Fibroblast of skin of right quadriceps (primary cell): Measurements from ENCODE around the gene BTBD2.
"Not testable (repeated sequence)": the region's sequence is repeated elsewhere in the genome, so short reads cannot be mapped to it uniquely, and the experiment has no call there.

Experiments used
- DNase-seq: peaks from one replicate; pipeline ENCODE4 v3.0.0-alpha.2; 2013

Gene BTBD2

DNA sequence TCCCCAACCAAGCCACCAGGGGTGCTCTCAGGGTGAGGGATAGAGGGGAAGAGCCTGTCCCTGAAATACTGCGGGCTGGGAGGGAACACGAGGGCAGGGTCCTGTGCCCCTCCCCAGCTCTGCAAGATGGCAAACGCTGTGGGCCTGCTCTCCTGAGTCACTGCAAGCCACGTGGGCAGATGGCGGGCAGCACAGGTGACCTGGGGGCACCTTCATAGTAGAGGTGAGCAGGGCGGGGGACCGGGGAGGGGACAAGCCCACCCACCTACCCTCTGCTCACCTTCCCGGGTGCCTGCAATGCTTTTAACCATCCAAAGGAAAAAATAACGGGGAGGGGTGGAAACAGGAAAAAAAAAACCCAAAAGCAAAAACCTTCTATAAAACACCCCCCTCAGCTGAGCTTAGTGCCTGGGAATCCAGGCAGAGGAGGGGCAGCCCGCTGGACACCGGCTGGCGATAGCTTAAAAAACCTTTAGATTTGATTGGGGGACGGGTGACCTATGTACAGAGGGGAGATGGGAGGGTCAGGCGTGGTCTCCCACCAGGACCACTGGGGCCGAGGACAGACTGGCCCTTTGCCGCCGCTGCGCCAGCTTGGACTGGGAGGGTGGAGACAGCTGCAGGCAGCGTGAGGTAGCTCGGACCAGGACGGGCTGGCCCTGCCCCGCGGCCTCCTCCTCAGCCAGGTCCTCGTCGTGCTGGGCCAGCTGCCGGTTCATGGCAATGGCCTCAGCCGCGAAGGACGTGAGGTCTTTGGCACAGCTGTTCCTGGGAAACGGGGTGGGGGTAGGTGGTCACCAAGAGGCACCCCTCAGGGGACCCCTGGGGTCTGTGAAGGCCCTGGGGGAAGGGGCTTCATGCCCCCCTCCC, 23.8 kb upstream of the BTBD2 start:
- no peak for DNase-seq

DNA sequence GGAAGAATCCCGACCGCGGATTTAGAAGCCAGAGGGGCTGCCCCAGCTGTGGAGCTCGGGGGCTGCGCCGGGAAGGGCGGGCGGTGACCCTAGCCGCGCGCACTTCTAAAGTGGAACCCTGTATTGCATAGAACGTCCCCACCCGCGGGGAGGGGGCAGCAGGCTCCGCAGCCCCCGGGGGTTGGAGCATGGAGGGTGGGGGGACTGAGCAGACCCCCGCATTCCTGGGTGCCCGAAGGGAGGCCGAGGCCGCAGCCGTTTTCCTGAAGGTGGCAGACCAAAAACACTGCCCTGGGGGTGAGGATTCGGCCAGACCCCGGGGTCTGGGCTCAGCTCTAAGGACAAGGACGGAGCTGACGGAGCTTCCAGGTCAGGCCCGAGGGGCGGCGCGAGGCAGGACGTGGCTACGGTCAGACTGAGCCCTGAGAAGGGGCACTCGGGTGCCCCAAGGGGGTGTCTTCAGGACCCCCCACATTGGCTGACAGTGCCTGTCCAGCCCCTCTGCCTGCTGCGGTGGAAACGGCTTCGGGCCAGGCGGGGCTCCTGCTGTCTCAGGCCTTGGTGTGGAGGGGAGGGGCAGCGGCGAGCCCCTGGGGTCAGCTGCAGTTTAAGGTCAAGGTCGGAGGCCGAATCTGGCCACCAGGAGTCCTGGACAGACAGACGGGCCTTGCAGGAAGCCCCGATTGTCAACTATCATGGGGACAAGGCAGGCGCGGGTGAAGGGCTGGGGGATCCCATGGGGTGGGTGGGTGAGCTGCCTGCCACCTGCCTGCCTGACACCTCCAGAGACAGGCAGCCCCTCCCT, 23.0 kb upstream of the BTBD2 start:
- no peak for DNase-seq

DNA sequence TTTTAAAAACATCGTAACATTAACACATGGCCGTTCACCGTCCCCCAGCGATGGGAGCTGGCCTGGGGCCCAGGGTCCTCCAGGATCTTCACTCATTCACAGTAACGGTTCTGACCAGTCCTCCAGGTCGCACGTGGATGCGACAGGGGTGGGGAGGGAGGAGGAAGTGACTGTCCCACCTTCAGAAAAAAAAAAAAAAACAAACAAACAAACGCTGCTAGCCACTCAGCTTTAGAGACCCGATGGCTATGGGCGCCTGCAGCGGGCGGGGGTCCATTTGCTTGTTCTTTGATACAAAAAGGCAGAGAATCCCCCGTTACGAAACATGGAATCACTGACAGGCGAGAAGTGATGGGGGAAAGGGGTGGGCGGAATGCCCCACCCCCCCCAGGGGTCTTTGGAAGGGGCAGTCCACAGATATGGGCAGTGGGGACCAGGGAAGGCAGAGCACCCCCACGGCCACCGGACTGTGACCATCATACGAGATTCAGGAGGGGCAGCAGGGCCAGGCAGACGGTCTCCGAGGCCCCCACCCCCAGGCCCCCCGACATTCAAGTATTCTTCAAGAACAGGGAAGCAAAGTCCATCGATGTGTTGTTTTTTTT, 22.2 kb upstream of the BTBD2 start:
- DNase-seq: no peak

DNA sequence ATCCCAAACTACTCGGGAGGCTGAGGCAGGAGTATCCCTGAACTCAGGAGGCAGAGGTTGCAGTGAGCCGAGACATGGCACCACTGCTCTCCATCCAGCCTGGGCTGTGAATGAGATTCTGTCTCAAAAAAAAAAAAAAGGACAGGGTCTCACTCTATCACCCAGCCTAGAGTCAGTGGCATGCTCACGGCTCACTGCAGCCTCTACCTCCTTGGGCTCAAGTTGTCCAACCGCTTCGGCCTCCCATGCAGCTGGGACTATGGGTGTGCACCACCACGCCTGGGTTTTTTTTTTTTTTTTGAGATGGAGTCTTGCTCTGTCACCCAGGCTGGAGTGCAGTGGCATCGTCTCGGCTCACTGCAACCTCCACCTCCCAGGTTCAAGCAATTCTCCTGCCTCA, 20.9 kb upstream of the BTBD2 start:
- DNase-seq: no peak

DNA sequence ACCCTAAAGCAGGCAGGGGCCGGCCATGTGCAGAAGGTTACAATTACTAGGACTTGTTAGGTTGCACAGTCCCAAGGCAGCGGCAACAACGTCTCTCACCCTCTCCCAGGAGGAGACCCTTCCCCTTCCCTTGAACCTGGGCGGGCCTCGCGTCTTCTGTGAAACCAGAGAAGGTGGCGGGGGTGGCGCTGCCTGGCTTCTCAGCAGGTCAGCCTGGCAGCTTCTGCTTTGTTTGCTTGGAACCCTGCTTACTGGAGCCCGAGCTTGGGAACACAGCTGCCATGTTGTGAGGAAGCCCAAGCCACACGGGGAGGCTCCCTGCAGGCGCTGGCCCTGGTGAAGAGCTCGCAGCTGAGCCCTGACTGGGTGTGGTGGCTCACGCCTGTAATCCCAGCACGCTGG, 20.1 kb upstream of the BTBD2 start:
- DNase-seq: no peak

DNA sequence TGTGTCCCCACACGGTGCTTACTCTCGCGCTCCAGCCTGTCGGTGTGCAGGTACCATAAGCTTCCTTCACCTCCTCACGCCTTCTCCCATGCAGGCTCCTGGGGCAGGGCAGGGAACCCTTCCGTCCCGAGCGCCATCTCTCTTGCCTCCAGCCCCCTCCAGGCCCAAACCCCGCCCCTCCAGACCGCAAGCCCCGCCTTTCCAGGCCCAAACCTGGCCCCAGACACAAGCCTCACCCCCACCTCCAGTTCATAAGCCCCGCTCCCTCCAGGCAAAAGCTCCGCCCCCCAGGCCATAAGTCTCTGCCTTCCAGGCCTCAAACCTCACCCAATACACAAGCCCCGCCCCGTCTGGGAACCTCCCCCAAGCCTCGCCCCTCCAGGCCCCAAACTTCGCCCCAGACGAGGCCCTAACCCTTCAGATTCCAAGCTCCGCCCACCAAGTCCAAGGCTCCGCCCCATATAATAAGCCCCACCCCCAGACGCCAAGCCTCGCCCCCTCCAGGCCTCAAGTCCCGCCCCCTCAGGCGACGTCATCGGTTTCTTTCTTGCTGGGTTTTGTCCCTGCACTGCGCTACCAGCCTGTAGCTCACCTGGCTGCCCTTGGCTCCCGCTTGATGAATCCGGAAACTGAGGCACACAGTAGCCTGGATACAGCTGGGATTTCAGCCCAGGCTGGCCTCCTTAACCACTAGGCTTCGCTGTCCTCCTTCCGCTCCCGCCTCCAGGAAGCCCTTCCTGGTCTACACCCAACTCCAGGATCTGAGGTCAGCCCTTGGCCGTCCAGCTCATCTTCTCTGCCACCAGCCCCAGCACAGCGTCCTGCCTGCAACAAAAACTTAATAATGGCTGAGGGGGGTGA, 19.4 kb upstream of the BTBD2 start:
- peak; percentile 14 for DNase-seq

DNA sequence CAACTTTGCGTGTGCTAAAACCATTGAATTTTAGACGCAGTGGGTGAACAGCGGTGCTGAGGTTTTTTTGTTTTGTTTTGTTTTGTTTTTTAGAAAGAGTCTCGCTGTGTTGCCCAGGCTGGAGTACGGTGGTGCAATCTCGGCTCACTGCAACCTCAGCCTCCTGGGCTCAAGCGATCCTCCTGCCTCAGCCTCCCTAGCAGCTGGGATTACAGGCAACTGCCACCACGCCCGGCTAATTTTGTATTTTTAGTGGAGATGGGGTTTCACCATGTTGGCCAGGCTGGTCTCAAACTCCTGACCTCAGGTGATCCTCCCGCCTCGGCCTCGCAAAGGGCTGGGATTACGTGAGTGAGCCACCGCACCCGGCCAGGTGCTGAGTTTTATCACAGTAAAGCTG, 18.7 kb upstream of the BTBD2 start:
- DNase-seq: not testable (repeated sequence)

DNA sequence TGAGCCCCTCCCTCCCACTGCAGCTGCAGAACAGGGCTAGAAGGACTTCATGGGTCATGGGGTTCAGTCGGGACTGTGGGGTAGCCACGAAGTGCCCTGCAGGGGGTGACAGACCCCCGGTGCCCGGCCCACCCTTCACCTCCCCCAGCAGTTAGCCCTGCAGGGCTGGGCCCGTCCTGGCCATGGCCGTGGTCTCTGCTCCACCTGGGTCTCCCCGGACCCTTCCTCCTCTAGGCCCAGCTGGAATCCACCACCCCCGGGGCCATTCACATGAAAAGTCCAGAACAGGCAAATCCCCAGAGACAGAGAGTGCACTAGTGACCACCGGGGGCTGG, 18.3 kb upstream of the BTBD2 start:
- DNase-seq: no peak

DNA sequence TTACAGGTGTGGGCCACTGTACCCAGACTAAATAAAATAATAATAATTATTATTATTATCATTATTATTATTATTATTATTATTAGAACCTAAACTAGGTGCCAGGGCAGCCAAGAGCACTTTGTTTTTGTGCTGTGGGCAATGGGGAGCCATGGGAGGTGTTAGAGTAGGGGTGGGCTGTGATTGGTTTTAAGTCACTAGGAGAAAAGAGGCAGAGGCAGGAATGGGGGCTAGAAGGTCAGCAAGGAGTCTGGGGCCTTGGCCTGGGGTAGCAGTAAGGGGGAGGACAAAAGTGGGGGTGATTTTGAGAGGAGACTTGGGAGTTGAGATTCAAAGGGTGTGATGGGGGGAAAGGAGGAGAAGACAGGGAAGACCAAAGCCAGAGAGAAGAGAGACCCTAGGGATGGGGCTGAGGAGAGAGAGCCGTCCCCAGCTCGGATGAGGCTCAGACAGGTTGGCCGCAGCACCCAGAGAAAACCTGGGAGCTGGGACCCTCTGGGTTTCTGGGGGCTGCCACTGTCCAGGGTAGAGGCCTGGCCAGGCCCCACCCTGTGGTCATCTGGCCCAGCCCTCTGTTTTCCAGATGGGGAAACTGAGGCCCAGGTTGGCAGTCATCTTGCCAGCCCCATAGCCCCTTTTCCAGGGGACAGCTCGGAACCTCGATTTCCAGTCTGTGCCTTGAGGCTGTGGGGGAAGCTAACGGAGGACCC, 17.8 kb upstream of the BTBD2 start:
- DNase-seq: no peak

DNA sequence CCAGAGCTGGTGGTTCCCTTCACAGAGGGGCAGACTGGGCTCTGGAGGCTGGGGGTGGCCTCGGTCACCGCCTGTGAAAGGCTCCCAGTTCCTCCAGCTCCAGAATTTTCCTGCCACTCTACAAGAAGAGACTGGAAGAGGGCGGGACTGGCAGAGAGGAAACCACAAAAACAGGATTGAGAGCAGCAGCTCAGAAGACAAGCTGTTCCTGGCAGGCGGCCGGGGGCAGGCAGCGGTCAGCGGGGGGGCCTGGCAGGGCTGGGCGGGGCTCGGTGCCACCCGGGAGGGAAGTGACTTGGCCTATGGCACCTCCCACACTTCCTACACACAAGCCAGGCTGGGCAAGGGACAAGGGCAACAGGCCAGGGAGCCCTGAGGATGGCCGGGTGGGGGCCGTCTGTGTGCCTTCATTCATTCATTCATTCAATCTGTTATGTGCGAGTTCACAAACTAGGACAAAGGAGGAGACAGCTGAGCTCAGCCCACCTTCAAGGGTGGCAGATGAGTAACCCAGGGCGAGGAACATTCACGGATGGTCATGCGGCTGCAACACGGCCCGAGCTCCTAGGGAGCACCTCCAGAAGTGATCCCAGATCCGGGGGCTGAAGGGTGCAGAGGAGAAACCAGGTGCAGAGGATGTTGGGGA, 16.9 kb upstream of the BTBD2 start:
- peak; percentile 71 for DNase-seq

DNA sequence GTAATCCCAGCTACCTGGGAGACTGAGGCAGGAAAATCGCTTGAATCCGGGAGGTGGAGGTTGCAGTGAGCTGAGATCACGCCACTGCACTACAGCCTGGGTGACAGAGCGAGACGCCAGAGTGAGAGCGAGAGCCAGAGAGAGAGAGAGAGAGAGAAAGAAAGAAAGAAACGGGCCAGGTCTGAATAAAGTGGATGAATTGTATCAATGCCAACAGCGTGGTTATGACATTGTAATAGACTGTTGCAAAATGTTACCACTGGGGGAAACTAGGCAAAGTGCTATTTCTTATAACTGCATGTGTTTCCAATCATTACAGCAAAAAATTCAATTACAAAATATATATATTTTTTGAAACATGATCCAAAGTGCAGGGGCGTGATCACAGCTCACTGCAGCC, 11.8 kb upstream of the BTBD2 start:
- DNase-seq: peak; percentile 81

DNA sequence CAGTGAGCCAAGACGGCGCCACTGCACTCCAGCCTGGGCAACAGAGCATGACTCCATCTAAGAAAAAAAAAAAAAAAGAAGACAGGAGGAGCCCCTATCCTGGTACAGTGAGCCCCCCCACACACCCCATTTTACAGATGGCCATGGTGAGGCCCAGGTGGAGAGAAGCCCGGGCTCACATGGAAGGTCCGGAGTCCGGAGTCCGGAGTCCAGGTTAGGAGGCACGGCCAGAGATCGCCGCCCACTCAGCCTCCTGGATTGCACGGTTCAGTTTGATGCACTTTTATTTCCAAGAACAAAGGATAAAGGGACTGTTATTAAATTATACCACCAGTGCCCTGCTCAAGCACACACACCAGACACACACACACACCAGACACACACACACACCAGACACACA, 11.3 kb upstream of the BTBD2 start:
- no peak for DNase-seq

DNA sequence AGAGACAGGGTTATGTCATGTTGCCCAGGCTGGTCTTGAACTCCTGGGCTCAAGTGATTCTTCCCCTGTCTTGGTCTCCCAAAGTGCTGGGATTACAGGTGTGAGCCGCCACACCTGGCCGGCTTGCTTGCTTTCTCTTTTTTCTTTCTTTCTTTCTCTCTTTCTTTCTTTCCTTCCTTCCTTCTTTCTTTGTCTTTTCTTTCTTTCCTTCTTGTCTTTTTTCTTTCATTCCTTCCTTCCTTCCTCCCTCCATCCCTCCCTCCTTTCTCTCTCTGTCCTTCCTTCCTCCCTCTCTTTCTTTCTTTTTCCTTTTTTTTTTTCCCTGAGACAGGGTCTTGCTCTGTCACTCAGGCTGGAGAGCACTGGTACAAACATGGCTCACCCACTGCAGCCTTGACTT, 6.8 kb upstream of the BTBD2 start:
- no peak for DNase-seq

DNA sequence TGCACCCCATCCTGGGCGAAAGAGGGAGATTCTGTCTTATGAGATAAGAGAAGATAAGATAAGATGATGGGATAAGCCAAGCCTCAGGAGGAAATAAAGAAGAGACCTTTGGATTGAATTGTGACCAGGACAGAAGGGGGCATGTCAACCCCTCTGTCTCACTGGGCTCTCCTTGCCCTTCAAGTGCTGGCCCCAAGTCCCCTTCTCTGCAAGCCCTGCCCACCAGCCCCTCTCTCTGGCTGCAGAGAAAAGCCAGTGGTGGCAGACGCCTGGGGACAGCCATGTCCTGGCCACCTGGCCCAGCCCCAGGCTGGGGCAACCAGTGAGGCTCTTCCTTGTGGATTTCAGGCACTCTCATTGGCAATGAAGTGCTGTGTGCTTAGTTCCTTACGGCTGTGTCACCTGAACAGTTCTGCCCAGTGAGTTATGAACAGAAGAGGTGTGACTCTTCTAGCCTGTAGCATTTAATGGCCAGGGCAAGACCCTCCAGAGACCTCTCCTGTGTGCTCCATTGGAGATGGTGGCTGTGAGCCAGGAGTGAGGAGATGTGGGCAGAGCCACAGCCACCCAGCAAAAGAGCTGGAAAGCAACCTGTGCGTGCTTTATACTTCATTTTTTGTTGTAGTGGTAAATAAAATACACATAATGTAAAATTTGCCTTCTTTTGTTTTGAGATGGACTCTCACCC, 6.1 kb upstream of the BTBD2 start:
- no peak for DNase-seq

DNA sequence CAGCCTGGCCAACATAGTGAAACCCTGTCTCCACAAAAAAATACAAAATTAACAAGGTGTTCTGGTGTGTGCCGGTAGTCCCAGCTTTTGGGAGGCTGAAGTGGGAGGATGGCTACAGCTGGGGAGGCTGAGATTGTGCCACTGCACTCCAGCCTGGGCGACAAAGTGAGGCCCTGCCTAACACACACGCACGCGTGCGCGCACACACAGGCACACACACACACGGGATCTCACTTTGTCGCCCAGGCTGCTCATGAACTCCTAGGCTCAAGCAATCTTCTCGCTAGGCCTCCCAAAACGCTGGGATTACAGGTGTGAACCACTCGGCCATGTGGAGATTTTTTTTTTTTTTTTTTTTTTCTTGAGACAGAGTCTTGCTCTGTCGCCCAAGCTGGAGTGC, 3.2 kb upstream of the BTBD2 start:
- DNase-seq: no peak

DNA sequence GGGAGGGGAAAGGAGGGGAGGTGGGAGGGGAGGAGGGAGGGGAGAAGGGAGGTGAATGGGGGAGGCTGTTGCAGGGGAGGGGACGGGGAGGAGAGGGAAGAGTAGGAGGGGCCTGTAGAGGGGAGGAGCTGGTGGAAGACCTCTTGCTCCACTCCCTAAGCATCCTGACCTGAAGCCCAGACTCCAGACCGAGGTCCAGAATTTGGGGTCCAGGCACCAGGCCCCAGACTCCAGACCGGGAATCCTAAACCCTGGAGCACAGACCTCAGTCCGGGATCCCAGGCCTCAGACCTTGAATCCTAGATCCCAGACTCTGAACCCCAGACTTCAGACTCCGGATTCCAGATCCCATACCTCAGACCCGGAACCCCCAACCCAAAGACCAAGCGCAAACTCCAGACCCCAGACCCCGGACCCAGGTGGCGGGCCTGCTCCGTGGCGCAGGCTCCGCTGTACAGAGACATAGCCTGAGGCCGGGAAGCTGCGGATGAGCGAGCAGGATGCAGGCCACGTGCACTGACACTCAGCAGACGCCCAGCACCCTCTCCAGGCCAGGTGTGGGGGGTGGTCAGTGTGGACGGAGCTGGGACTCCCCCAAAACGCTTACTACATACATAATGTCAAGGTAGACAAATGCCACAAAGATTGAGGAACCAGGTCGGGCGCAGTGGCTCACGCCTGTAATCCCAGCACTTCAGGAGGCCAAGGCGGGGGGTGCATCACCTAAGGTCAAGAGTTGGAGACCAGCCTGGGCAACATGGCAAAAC, 710 bp upstream of the BTBD2 start:
- peak; percentile 81 for DNase-seq

DNA sequence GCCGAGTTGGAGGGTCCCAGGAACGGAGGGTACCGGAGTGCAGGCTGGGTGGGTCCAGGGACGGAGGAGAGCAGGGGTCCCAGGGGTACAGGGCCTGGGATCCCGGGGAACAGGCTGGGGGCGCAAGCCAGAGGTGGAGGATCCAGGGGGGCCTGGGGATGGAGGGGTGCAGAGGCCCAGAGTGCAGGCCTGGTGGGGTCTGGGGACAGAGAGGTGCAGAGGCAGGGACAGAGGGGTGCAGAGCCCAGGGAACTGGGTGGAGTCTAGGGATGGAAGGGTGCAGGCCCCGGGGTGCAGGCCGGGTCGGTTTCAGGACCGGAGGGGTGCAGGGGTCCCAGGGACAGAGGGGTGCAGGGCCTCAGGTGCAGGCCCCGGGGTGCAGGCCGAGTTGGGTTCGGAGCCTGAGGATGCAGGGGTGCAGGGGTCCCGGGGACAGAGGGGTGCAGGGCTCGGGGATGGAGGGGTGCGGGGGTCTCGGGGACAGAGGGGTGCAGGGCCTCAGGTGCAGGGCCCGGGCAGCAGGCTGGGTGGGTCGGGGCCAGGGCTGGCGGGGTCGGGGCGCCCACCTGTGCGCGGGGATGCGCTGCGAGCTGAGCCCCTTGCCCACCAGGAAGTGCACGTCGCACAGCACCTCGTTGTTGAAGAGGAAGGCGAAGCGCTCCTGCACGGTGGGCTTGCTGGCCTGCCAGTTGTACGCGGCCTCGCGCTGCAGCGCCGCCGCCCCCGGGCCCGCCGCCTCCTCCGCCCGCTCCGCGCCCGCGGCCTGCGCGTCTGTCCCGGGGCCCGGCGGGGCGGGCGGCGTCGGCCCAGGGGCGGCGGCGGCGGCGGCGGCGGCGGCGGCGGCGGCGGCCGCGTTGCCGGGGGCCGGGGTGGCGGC, 545 bp downstream of the BTBD2 start:
- no peak for DNase-seq

DNA sequence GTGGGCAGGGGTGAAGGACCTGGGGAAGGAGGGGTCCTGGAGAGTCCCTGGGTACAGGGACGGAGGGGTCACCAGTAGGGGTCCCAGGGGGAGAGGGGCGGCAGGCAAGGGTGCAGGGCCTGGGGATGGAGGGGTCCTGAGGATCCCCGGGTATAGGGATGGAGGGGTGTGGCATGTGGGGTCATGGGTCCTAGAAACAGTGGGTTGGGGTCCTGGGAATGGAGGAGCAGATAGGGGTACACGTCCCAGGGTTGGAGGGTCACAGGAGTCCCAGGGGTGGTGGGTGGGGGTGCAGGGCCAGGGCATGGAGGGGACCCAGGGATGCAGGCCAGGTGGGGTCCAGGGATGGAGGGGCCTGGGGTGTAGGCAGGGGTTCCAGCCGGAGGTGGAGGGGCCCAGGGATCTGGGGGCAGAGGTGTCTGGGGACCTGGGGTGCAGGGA, 1.4 kb downstream of the BTBD2 start:
- no peak for DNase-seq

DNA sequence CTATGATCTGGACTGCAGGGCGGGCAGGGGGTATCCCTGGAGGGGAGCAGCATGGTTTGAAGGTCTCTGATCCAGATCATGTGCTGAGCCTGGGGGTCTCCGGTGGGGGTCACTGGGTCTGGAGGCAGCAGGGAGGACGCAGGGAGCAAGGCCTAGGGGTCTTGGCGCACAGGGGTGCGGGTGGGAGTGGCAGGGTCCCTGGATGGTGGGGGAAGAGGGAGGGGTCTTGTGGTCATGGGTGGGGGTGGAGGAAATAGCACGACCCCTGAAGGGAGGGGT, 1.9 kb downstream of the BTBD2 start:
- no peak for DNase-seq
